ENCODE results near the gene SIGMAR1.

Gene SIGMAR1

GRCh38 chr9:34637356-34638137 is at the start of gene SIGMAR1:
Gene SIGMAR1 (minus strand): TSS chr9:34637787. CDS start chr9:34637697, 90 bp downstream.
- peak; percentile 93 for DNase-seq (ENCODE audit: low spot score)

- no peak for DNase-seq (ENCODE audit: low spot score)
Observed at GRCh38 chr9:34686732-34687131, 49.1 kb upstream of the SIGMAR1 start.

- DNase-seq (ENCODE audit: low spot score) = no peak
Observed at GRCh38 chr9:34686231-34686630, 48.6 kb upstream of the SIGMAR1 start.

DNA sequence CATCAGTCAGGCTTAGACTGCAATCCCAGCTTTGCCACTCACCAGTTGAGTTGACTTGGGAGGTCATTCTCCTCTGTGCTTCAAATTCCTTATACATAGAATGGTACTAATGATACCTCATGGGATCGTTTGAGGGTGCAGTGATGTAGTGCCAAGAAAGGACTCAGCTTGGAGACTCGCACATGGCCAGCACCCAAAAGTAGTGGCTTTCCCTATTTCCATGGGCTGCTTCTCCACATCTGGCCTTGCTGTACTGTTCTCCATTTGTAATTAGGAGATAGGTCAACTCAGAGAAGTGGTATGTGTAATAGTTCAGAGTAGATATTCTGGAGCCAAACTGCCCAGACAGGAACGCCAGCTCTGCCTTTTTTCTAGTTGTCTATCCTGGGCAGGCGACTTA is 48.0 kb upstream of the SIGMAR1 start:
- no peak for DNase-seq (ENCODE audit: low spot score)

- no peak for DNase-seq (ENCODE audit: low spot score)
Observed at GRCh38 chr9:34684816-34685215, 47.2 kb upstream of the SIGMAR1 start.

DNA sequence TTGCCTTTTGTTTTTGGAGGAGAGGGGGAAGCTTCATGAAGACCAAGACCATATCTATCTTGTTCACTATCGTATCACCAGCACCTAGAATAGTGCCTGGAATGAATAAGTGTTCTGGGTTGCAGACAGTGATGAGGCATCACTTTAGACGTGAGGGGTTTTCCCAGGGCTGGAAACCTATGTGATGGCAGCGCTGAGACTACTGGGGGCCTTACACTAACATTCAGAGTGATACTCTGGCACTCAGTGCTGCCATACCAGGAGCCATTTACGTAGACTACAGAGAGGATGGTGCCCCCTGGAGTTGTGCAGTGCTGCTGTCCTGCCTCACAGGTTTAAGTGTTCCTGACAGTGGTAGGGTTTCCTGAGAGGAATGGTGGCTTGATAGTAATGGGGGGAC is 46.6 kb upstream of the SIGMAR1 start:
- no peak for DNase-seq (ENCODE audit: low spot score)

- no peak for DNase-seq (ENCODE audit: low spot score)
Observed at GRCh38 chr9:34675869-34676268, 38.3 kb upstream of the SIGMAR1 start.

DNA sequence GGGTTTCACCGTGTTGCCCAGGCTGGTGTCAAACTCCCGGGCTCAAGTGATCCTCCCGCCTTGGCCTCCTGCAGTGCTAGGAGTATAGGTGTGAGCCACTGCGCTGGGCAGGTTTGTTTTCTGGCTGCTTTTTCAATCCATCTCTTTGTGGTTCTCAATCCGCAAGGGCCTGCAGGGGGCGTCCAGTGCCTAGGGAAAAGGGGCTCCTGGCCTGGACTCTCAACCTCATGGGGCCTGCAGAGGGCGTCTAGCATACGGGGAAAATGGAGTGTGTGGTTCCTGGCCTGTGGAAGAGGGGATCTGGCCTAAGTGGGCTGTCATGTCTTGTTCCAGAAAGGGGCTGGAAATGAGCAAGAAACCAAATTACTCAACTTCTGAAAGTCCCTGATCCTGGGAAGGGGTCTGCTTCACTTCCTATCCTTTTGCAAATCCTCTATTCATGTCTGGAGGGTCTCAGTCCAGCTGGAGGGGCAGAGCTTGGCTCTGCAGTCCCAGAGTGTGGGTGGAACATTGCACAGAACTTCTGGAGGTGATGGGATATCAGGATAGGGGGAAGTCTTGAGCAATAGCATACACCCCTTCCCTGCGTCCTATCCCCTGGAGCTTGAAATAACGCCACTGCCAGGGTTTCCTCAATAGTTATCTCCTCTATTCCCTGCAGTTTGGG is 37.6 kb upstream of the SIGMAR1 start:
- peak; percentile 29 for DNase-seq (ENCODE audit: low spot score)

GRCh38 chr9:34674440-34674839 is 36.9 kb upstream of the SIGMAR1 start:
- no peak for DNase-seq (ENCODE audit: low spot score)

GRCh38 chr9:34671307-34671706 is 33.7 kb upstream of the SIGMAR1 start:
- no peak for DNase-seq (ENCODE audit: low spot score)

DNA sequence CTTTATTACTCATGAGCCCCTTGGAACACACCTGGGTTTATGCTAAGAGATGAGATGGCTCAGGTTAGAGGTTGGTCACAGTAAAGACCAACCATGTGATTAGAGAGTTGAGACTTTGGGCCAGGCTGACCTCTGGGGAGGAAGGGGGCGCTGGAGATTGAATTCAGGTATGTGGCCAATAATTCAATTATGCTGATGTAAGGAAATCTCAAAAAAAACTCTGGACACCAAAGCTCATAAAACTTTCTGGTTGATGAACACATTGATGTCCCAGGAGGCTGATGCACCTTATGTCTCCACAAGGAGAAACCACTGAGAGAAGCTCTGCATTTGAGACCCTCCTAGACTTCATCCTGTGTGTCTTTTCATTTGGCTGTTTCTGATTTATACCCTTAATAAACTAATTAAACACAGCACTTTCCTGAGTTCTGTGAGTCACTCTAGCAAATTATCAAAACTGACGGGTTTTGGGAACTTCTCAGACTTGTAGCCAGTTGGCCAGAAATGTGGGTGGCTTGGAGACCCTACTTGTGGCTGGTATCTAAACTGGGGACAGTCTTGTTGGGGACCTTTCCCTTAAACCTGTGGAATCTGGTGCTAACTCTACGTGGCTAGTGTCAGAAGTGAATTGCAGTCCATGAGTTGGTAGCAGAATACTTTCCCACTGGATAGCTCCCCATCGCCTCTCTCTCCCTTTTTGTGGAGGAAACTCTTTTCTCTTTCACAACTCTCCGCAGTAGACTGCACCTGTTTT is 32.4 kb upstream of the SIGMAR1 start:
- DNase-seq (ENCODE audit: low spot score) = no peak

DNA sequence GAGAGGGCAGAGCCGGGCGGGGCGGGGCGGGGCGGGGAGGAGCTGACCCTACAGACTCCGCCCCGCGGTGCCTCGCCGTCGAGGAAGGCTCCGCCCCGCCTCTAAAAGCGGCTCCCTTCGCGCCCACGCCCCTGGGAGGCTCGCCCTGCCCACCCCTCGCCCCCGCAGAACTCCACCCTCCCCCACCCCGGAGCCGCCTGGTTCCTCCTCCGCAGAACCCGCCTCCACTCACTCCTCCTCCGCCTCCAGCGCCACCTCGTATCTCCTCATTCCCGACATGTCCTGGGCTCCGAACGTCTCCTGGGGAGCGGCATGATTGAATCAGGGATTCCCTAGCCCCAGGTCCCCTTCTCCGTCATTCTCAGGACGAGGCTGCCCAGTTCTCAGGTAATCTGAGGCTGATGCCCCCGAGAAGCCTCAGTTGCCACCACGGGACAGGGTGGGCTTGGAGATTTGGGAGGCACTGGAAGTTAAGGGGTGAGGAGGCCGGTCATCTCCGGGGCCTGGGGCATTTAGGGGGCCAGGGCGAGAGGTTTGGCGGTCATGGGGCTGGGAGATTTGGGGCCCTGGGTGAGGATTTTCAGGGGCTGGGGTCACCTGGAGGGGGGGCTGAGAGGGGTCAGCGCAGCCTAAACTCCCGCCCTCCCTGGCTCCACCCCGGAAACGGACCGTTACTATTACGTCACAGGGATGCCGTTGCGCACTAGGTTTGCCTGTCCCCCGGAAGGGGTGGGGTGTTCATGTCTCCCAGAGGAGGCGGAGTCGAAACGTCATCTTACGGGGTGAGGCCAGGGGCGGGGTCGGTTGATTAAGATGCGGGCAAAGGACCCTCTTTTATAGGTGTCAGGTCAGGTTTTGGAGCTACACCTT is 28.0 kb upstream of the SIGMAR1 start:
- DNase-seq (ENCODE audit: low spot score) = peak; percentile 95

GRCh38 chr9:34665067-34665380 is 27.4 kb upstream of the SIGMAR1 start:
- no peak for DNase-seq (ENCODE audit: low spot score)

DNA sequence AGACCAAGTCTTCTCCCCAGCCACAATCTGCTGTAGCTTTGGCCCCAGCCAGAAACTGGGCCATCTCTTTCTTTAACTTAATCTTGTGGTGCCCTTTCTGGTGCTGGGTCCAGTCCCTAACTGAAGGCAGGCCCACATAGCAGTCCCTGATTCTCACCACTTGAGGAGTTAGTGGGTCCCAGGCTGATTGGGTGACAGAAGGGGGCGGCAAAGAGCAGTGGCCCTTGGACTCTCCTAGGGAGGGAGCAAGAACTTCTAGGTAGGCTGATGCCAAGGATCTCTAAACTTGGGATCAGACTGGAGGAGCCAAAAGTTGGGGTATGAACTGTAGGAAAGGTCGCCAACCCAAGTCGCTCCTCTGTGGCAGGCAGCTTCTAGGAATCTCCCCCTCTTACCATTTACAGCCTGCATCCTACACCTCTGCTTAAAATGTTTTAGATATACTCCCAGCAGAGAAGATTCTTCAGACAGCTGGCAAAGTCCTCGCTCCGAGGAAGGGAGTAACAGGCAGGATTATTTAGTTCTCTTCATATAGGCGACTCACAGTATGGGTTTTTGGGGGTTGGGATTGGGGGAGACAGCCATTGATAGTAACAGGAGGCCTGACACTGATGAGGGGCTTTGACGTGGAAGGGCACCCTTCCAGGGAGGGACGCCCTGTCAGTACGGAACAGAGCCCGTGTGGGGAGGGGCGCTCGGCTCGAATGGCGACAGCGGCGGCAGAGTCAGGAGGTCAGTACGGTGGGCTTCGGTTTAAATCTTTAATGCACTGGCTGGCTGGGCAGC is 26.9 kb upstream of the SIGMAR1 start:
- DNase-seq (ENCODE audit: low spot score) = peak; percentile 80

DNA sequence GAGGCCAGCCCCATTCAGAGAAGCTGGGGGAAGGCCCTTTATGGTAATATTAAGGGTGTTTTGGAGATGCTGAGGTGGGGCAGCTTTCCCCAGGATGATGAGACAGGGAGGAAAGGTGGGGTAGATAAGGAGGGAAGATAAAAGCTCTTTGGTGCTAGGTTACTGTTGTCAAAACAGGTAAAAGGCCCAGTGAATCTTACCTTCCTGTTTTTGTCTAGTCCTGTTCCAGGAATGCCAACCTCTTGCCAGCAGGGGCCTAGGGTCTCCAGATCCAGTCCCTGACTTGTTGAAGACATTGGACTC is 25.7 kb upstream of the SIGMAR1 start:
- DNase-seq (ENCODE audit: low spot score) = no peak

GRCh38 chr9:34662526-34663302 is 25.1 kb upstream of the SIGMAR1 start, which contains the start of gene CCL27:
Gene CCL27 (minus strand): TSS chr9:34662657. CDS start chr9:34662633, 24 bp downstream.
- DNase-seq (ENCODE audit: low spot score) = no peak

GRCh38 chr9:34659592-34660253 is 22.1 kb upstream of the SIGMAR1 start:
- DNase-seq (ENCODE audit: low spot score) = no peak

GRCh38 chr9:34658461-34658860 is 20.9 kb upstream of the SIGMAR1 start:
- DNase-seq (ENCODE audit: low spot score) = no peak

- DNase-seq (ENCODE audit: low spot score) = no peak
Observed at GRCh38 chr9:34656992-34657391, 19.4 kb upstream of the SIGMAR1 start.

- no peak for DNase-seq (ENCODE audit: low spot score)
Observed at GRCh38 chr9:34655394-34655793, 17.8 kb upstream of the SIGMAR1 start.

Data from globus pallidus (tissue), 1 donor.